ENCODE data around the gene NXPH1.

DNA sequence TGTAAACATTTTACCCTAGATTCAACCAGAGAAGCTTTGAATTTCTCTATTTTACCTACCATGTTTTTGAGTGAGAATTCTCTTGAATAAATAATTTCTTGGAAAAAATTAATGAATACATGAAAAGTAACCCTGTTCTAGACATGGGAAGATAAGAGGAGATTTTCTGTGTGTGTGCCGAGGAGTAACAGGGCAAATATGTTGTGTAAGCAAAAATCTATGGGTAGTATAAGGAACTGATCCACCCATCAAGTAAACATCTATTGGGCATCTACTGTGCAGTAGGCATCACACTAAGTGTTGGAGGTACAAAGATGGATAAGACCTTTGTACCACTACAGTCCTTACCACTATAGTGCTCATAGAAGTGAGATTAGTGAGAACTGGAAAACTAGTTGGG, 8.2 kb upstream of the NXPH1 start:
- TF ChIP-seq ZNF175 (CRISPR knock-in tag; IDR thresholded peaks at IDR 0.05; ENCODE audit: low read depth) (no peak), ZNF57 (CRISPR knock-in tag; IDR thresholded peaks at IDR 0.05) (no peak), ZNF274 (IDR thresholded peaks at IDR 0.05; ENCODE audit: borderline replicate concordance, low read depth, low read length) (no peak), RFX5 (IDR thresholded peaks at IDR 0.05; ENCODE audit: low read depth, low read length) (no peak), MYNN (IDR thresholded peaks at IDR 0.05) (no peak), MYNN (CRISPR knock-in tag; IDR thresholded peaks at IDR 0.05) (no peak), ZNF408 (CRISPR knock-in tag; IDR thresholded peaks at IDR 0.05; ENCODE audit: low read depth) (no peak), ZNF589 (CRISPR knock-in tag; IDR thresholded peaks at IDR 0.05; ENCODE audit: low read depth) (no peak), CAMTA2 (CRISPR knock-in tag; conservative IDR thresholded peaks at IDR 0.05) (no peak), ZNF263 (CRISPR knock-in tag; IDR thresholded peaks at IDR 0.05; ENCODE audit: borderline replicate concordance) (no peak), EP300 (IDR thresholded peaks at IDR 0.05; ENCODE audit: low read length) (no peak), NFRKB (IDR thresholded peaks at IDR 0.05; ENCODE audit: low read depth) (no peak), ZNF121 (CRISPR knock-in tag; conservative IDR thresholded peaks at IDR 0.05) (no peak)
- TF ChIP-seq, protein P1, sequence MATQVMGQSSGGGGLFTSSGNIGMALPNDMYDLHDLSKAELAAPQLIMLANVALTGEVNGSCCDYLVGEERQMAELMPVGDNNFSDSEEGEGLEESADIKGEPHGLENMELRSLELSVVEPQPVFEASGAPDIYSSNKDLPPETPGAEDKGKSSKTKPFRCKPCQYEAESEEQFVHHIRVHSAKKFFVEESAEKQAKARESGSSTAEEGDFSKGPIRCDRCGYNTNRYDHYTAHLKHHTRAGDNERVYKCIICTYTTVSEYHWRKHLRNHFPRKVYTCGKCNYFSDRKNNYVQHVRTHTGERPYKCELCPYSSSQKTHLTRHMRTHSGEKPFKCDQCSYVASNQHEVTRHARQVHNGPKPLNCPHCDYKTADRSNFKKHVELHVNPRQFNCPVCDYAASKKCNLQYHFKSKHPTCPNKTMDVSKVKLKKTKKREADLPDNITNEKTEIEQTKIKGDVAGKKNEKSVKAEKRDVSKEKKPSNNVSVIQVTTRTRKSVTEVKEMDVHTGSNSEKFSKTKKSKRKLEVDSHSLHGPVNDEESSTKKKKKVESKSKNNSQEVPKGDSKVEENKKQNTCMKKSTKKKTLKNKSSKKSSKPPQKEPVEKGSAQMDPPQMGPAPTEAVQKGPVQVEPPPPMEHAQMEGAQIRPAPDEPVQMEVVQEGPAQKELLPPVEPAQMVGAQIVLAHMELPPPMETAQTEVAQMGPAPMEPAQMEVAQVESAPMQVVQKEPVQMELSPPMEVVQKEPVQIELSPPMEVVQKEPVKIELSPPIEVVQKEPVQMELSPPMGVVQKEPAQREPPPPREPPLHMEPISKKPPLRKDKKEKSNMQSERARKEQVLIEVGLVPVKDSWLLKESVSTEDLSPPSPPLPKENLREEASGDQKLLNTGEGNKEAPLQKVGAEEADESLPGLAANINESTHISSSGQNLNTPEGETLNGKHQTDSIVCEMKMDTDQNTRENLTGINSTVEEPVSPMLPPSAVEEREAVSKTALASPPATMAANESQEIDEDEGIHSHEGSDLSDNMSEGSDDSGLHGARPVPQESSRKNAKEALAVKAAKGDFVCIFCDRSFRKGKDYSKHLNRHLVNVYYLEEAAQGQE (IDR thresholded peaks at IDR 0.05; ENCODE audit: borderline replicate concordance) = no peak
- TF ChIP-seq, protein P1 (CRISPR knock-in tag; IDR thresholded peaks at IDR 0.05; ENCODE audit: low read depth) = no peak
